IPS-11a (cell line): ENCODE data around the gene RAVER1.
A peak's percentile ranks its signal among the peaks of the same experiment; 100 is the strongest.
"Not testable (repeated sequence)": the region's sequence is repeated elsewhere in the genome, so short reads cannot be mapped to it uniquely, and the experiment has no call there.

ENCODE experiments used
- H3K4me3 ChIP-seq: one replicate; pipeline ENCODE4 v1.5.1; 2013; ENCODE audit warnings: low read depth, low read length, control low read depth

The RAVER1 gene

GRCh38 chr19:10344780-10345179 is 11.5 kb upstream of the RAVER1 start:
- H3K4me3 ChIP-seq, result no peak overlapping the region

DNA sequence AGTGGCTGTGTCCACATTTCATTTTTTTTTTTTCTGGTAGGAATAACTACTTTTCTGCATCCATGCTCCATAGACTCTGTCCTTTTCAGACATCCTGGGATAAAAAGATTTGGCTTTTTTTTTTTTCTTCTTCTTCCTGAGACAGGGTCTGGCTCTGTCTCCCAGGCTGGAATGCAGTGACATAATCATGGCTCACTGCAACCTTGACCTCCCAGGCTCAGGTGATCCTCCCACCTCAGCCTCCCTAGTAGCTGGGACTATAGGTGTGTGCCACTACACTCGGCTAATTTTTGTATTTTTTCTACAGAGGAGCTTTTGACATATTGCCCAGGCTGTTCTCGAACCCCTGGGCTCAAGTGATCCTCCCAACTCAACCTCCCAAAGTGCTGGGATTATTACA is 10.2 kb upstream of the RAVER1 start:
- no peak overlapping the region for H3K4me3 ChIP-seq

DNA sequence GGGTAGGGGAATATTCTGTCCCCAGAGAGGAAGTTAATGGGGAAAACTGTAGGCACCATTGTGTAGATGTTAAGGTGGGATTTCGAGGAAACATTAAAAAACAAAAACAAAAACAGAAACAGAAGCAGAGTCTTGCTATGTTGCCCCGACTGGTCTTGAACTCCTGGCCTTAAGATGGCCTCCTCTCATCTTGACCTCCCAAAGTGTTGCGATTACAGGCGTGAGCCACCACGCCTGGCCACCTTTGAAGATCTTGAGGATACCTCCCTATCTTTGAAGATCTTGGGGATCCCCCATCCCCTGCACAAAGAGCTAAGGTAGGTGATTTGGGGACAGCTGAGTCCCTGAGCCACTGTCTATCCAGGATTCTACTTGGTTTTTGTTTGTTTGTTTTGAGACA is 6.6 kb upstream of the RAVER1 start:
- H3K4me3 ChIP-seq, result no peak overlapping the region

DNA sequence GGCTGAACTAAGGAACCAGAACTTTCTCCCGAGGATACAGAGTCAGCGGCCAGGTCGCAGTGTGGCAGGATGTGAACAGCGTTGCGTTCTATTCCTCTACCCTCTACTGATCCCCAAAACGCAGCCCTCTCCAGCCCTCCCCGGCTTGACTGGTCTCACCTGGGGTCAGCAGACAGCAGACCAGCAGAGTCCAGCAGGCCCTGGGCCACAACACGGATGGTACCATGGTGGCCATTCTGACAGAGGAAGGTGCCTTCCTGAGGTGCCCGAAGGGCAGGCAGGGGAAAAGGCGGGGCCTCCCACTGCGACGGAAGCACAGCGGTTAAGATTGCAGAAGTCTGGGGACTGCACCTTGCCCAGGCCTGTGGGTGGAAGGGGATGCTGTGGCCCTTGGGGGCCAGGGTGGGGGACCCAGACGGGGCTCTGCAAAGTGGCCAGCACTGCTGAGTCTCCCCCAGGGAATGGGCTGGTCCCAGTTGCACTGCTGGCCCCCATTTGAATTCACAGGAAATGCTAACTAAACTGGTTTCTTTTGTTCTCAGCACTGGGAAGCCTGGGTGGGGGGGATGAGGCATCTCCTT is 6.1 kb upstream of the RAVER1 start, which contains the start of gene ICAM3:
TSS of gene ICAM3 (minus strand) at position 245 of the 581 bp plus-strand sequence. CDS start at position 235, 10 bp downstream.
- H3K4me3 ChIP-seq, result no peak within 1 kb of the TSS

DNA sequence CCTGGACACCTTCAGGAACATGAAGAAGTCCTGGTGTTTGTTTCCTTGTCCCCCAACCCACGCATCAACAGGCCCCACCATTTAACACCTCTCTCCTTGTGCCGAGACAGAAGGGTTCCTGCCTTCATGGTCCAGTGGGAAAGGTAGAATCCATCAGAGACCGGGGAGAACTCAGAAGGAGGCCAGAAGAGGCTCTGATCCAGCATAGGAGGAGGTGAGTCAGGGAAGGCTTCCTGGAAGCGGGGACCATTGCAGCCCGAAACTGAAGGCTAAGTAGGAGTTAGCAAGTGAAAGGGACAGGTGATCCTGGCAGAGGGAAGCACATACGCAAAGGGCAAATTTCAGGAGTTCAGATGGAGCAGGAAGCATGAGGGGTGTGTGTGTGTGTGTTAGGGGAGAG is 5.6 kb upstream of the RAVER1 start:
- no peak overlapping the region for H3K4me3 ChIP-seq

GRCh38 chr19:10336725-10337124 is 3.4 kb upstream of the RAVER1 start:
- not testable (repeated sequence) for H3K4me3 ChIP-seq

DNA sequence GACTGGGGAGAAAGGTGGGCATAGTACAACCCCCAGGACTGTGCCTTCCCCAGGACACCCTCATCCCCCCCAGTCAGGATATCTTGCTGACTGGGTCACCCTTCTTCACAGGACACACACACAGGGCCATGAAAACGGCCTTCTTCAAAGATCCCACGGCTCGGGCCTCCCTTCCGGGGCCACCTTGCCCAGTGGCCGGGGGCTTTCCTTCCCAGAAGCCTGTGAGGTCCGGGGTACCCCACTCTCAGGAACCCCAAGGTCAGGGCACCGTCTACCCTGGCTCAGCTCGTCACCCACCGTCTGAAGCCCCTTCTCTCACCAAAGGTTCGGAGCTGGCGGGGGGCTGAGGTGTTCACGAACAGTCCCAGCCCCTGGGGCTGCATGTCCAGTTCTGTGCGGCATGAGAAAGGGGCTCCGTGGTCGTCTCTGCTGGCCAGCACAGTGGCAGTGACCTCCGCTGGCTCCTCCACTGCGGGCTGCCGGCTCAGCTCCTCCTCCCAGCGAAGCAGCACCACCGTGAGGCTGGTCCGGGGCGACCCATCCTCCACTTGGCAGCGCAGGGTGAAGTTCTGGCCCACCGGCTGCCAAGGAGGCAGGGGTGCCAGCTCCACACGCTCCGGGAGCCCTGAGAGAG is 2.1 kb upstream of the RAVER1 start:
- no peak overlapping the region for H3K4me3 ChIP-seq

- peak overlapping the region; percentile 86 for H3K4me3 ChIP-seq
These were observed 1.4 kb upstream of the RAVER1 start for GRCh38 chr19:10334588-10335351.

DNA sequence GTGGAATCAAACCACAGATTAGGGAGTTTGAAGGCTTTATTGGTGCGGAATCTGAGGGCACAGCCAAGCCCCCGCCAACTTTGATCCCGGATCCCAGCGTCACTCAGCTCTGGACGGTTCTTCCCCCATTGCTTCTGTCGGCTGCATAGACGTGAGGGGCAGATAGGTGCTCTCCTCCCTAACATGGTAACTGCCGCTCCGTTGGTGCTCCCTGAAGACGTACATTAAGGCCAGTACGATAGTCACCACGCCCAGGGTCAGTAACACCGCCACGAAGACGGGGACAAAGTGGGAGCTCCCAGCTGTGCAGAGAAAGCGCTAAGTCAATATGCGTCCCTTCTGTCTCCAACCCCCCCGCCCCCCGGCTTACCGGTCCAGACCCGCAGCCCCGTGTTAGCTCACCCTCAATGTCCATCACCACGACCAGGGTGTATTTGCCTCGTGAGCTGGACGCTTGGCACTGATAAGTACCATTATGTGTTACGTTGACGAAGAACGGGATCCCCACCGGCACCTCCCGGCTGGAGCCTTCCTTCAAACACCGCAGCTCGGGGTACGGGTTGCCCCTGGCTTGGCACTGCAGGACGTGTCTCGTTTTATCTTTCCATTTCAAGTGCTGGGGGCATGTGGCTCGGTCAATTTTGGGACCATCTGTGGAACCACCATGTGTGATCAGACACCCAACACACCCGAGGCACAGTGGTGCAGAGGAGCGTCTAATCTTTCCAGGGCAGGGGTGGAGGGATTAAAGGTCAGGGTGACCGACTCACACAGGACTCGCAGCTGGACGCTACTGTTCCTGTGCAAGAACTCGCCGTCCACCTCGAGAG is 644 bp upstream of the RAVER1 start:
- peak overlapping the region; percentile 86 for H3K4me3 ChIP-seq

DNA sequence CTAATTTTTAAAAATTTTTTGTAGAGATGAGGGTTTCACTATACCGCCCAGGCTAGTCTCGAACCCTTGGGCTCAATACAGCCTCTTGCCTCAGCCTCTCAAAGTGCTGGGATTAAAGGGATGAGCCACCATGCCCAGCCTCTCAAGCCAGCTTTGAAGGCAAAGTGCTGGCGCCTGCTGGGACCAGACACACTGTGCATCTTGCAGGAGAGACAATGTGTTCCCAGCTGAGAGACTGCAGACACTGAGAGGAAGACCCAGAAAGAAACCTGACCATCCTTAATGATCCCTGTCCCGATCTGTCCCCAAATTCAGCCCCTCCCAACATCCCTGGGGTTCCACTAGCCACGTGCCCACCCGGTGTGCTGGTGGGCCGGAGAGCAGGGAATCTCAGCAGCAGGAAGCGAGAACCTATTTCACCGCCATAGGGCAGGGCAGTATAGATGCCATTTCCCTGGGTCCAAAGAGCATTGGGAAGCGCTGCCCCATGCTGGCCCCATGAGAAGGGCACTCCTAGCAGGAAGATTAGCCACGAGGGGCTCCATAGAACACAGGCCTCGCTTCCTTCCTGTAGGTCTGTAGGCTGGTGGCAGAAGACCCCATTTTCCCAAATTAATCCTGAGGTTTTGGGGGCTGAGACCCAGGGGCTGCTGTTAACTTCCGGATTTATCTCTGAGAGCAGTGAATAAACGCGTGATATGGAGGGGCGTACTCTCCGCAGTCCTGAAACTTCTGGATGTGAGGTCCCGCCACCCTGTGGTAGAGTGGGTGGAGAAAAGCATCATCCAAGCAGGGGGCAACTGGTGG is 968 bp downstream of the RAVER1 start:
- H3K4me3 ChIP-seq, result peak overlapping the region; percentile 86

DNA sequence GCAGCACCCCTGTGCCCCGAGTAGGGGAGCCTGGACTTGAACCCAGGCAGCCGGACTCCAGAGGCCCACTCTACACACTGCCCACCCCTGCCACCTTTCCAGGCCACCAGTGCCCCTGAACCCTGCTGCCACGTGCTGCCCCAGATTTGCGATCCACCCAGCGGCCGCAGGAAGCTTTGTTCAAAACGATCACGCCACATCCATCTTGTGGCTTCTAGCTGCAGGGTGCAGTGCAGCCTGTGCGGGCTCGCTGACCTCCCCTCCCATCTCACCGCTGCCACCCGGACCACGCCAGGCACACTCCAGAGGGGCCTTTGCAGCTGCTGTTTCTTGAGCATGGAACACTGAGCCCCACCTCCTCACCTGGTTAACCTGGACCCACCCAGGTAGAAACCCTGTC is 3.8 kb downstream of the RAVER1 start:
- no peak overlapping the region for H3K4me3 ChIP-seq

- H3K4me3 ChIP-seq, result no peak overlapping the region
These were observed 4.5 kb downstream of the RAVER1 start for GRCh38 chr19:10328558-10329429.

DNA sequence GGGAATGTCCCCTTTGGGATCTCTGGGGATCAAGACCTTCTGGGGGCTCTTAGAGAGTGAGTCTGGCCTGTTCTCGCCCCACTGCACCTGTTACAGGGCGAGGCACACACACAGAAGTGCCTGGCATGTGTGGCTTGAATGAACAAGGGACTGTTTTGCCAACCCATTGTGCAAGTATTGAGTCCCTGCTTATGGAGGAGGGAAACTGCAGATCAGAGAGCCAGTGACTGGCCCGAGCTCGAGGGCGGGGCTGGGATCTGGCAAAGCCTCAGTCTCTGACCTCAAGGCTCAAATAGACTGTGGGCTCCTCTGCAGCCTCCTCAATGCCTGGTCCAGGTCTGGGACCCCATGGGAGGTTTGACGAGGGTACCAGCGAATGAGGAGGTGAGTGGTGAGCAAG is 5.5 kb downstream of the RAVER1 start:
- no peak overlapping the region for H3K4me3 ChIP-seq

GRCh38 chr19:10325732-10326131 is 7.6 kb downstream of the RAVER1 start:
- no peak overlapping the region for H3K4me3 ChIP-seq

DNA sequence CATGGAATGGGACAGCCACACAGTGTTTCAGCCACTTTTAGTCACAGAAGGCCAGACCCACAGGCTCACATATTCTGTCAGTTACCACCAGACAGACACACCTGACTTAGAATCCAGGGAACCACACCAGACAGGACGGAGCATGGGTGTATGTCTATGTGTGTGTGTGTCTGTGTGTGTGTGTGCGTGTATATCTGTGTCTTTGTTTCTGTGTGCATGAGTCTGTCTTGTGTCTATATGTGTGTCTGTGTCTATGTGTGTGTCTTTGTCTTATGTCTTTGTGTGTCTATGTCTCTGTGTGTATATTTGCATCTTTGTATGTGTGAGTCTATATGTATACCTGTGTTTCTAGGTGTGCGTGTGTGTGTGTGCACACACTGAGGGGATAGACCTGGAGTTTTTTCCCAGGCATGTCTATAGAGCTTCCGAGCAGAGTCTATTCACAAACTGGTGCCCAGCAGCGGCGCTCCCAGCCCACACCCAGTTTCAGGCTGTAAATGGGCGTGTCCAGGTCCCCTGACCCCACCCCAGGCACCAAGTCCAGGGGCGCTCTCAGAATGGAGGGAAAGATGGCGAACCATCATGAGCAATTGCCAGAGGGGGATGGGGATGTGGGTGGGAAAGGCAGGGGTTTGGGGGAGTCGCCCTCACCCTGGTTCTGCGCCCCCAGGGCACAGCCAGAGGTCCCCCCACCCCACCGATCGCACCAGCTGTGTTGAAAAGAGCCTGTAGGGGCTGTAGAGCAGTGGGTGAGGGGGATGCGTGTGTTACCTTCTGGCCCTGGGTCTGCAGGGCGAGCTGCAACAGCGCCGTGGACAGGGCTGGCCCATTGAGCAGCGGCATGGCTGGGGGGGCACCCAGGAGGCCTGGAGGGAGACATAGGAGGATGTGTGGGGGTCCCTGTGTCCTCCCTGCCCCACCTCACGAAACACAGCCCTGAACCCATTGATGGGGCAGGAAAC is 11.2 kb downstream of the RAVER1 start:
- no peak overlapping the region for H3K4me3 ChIP-seq

- H3K4me3 ChIP-seq, result no peak overlapping the region
These were observed 11.9 kb downstream of the RAVER1 start for GRCh38 chr19:10321417-10321797.

- H3K4me3 ChIP-seq, result no peak overlapping the region
These were observed 12.5 kb downstream of the RAVER1 start for GRCh38 chr19:10320602-10321416.
